ENCODE results near the gene ABI3.
A peak's percentile ranks its signal among the peaks of the same experiment; 100 is the strongest.

ABI3 gene

DNA sequence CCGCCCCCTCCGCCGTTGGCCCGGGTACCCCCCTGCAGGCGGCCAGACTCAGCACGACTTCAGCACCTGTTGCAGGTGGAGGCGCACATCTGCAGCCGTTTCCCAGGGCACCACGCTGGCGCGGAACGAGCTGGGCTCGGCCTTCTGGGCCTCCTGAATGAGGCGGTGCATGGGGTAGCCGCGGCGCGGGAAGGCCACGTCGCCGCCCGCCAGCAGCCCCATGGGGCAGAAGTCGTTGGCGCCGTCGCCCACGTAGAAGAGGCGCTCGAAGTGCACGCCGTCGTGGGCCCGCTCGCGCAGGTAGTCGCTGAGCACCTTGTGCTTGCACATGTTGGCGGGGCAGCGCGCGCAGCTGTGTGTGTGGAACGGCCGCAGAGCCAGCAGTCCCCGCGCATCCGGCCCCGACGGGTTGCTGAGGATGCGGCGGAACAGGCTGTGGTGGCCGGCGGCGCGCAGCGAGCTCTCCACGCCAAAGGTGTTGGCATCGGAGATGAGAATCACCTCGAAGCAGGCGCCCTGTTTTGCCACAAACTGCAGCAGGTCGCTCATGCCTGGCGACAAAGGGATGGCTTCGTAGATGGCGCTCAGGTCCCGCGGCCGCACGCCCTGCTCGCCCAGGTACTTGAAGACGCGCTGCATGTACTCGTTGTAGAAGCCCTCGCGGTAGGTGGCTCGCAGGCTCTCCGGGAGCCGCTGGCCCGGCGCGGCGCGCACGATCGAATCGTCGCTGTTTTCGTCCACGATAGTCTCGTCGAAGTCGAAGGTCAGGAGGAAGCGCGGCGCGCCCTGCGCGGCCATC is 13.9 kb downstream of the ABI3 start:
- in situ Hi-C loops (cut with MboI; ENCODE audit: low sequenced_read_pairs, unreplicated experiment): no loop called here
- no peak for DNase-seq (ENCODE audit: low spot score)
- TF ChIP-seq, protein P1, sequence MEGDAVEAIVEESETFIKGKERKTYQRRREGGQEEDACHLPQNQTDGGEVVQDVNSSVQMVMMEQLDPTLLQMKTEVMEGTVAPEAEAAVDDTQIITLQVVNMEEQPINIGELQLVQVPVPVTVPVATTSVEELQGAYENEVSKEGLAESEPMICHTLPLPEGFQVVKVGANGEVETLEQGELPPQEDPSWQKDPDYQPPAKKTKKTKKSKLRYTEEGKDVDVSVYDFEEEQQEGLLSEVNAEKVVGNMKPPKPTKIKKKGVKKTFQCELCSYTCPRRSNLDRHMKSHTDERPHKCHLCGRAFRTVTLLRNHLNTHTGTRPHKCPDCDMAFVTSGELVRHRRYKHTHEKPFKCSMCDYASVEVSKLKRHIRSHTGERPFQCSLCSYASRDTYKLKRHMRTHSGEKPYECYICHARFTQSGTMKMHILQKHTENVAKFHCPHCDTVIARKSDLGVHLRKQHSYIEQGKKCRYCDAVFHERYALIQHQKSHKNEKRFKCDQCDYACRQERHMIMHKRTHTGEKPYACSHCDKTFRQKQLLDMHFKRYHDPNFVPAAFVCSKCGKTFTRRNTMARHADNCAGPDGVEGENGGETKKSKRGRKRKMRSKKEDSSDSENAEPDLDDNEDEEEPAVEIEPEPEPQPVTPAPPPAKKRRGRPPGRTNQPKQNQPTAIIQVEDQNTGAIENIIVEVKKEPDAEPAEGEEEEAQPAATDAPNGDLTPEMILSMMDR (IDR thresholded peaks at IDR 0.05; ENCODE audit: borderline replicate concordance, control extremely low read depth, extremely low read depth, insufficient read depth, missing control alignments): no peak

DNA sequence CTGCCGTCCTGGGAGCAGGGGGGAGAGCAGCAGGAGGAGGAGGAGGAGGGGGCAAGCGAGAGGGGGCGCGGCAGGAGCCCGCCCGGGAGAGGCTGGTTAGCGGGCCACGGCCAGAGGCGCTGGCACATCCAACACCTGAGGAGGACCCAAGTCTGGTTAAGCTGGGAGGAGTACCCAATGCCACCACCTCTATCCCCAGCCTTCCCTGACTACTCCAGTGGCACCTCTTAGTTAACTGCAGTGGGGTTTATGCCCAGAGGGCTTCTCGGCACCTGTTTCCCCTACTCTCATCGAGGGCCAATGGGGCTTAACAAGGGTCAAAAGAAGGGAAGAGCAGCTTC is 14.5 kb downstream of the ABI3 start:
- in situ Hi-C loops (cut with MboI; ENCODE audit: low sequenced_read_pairs, unreplicated experiment): loop anchor here (5.0 kb wide), 1 partner anchor 38 kb away; no protein-coding TSS in a partner anchor
- TF ChIP-seq, protein P1 (IDR thresholded peaks at IDR 0.05; ENCODE audit: borderline replicate concordance, control extremely low read depth, extremely low read depth, insufficient read depth, missing control alignments): no peak
- DNase-seq (ENCODE audit: low spot score): no peak

DNA sequence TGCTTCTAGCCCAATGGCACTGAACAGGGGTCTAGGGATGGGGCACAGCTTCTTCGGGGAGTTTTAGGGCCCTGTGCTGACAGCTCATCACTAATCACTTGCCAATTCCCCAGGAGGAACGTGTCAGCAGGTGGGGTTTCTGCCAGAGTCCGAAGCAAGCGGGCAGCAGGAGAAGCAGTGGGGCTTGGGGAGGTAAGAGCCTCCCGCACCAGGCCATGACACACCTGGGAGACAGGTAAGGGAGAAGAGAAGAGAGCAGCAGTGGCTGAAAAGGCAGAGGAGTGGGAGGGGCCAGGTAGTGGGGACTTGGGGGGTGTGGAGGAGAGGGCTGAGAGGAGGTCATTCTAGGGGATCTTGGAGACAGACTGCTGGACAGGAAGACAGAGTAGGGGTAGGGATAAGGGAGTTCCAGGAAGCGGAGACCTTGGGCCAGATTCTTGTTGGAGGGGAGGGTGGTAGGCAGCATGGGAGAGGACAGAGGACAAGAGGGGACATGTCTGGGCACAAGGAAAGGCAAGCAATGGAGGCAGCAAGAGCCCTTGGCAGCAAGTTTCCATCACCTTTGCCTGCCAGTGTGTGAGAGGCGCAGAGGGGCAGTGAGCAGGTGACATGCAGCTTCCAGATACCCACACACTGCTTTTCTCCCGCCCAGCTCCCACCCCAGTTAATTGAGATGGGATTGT is 15.2 kb downstream of the ABI3 start:
- TF ChIP-seq, protein P1 (IDR thresholded peaks at IDR 0.05; ENCODE audit: borderline replicate concordance, control extremely low read depth, extremely low read depth, insufficient read depth, missing control alignments): no peak
- no peak for DNase-seq (ENCODE audit: low spot score)
- in situ Hi-C loops (cut with MboI; ENCODE audit: low sequenced_read_pairs, unreplicated experiment): loop anchor here (5.0 kb wide), 1 partner anchor 38 kb away; no protein-coding TSS in a partner anchor

DNA sequence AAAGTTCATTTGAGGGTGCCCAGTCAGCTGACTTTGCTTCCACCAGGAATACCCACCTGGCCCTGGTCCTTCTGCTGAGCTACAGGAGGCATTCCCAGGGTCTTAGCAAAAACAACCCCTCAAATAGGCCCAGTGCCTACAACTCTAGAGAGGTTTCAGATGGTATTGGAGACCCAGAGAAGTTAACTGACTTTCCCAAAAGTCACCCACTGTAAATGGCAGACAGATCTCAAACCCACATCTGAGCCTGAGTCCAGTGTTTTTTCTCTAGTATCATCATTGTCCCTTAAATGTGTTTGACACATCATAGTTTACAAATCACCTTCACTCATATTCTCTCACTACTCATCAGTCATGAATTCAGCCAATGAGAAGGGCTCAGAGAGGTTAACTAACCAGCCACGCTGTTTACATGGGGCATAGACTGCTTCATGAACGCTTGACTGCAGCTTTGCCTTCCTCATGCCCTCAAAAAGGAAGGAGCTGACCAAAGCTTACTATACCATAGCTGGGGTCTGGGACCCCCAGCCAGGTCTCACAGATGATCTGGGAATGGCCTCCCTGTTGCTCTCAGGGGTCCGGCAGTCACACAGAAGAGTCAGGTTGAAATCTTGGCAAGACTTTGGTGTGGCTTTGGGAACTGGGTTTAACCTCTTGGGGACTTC is 16.4 kb downstream of the ABI3 start:
- TF ChIP-seq, protein P1 (IDR thresholded peaks at IDR 0.05; ENCODE audit: borderline replicate concordance, control extremely low read depth, extremely low read depth, insufficient read depth, missing control alignments): no peak
- in situ Hi-C loops (cut with MboI; ENCODE audit: low sequenced_read_pairs, unreplicated experiment): loop anchor here (5.0 kb wide), 1 partner anchor 40 kb away; no protein-coding TSS in a partner anchor
- no peak for DNase-seq (ENCODE audit: low spot score)

DNA sequence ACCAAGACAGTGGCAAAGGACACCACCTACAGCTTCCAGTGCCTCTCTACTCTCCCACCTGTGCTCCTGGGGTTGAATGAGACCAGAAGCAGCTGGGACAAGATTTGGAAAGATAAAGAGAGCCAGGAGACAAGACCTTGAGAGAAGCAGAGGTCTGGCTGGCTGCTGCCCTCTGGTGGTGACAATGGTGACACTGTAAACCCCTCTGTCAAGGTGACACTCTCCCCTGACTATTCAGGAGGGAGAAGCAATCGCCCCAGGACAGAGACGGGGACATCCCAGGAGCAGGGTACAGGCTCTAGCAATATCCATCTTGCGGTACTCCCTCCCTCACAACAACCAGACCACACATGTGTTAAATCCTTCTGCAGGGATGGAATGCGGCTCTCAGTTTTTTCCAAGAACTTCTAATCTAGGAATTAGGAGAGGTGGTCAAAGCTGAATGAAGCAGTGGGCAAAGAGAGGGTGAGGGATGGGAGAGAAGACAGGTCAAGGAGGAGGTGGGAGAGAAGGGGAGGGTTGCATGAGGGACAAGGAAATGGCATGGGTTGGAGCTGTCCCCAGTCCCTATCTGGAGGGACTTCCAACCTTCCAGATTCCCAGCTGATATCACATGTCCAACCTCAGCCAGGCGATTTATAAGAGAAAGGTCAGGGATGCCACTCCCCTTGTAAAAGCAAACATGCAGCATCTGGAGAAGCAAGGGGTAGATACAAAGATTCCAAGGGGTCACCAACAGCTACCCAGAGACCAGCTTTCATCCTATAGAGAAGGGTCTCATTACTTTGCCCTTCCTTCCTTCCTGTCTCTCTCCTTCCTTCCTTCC is 17.1 kb downstream of the ABI3 start:
- TF ChIP-seq, protein P1 (IDR thresholded peaks at IDR 0.05; ENCODE audit: borderline replicate concordance, control extremely low read depth, extremely low read depth, insufficient read depth, missing control alignments): peak; percentile 74
- in situ Hi-C loops (cut with MboI; ENCODE audit: low sequenced_read_pairs, unreplicated experiment): loop anchor here (5.0 kb wide), 1 partner anchor 40 kb away; no protein-coding TSS in a partner anchor
- DNase-seq (ENCODE audit: low spot score): peak; percentile 81

All from GM13976 (cell line).